ENCODE measurements around the gene TCF7. TPM values are rescaled to one million over a fixed set of nuclear protein-coding genes. Genes with fewer than 3 reads are reported as not detected.
A peak's percentile ranks its signal among the peaks of the same experiment; 100 is the strongest.

Gene TCF7
- total and polyA plus RNA-seq, 5 donors from 2014 or later = 55.4 to 234 (median 98.3) TPM

- Histone ChIP-seq H3K27me3 (ENCODE audit: control insufficient read depth, insufficient read depth, low read length) (no peaks in the 10 kb centered on the region), H3K27ac (ENCODE audit: insufficient read depth, low read length, poor library complexity, severe bottlenecking) (no peak overlapping the region), H3K4me3 (ENCODE audit: low read depth, low read length) (no peak overlapping the region), H3K9me3 (ENCODE audit: control insufficient read depth in 2 of 2, low read length in 2 of 2) (no peaks in the 10 kb centered on the region), H3K36me3 (ENCODE audit: control insufficient read depth, insufficient read depth, low read length) (no peaks in the 10 kb centered on the region), H3K4me1 (ENCODE audit: control insufficient read depth, insufficient read depth, low read length, poor library complexity, severe bottlenecking) (peaks cover 57% of the 10 kb centered on the region)
- Mint-ChIP-seq H3K4me1 (peaks cover 7 to 88% (median 53%) of the 10 kb centered on the region in 4 donors), H3K4me3 (peak overlapping the region in 2 of 4 donors; percentile 56 to 61), H3K9me3 (no peaks in the 10 kb centered on the region), H3K27me3 (peaks cover 11% of the 10 kb centered on the region), H3K36me3 (no peaks in the 10 kb centered on the region), H3K27ac (peak overlapping the region; percentile 87 to 94 (median 91))
- ATAC-seq (ENCODE audit: low read depth in 2 of 2) (no peak), DNase-seq (no peak)
Measured at GRCh38 chr5:134092875-134093274, 21.6 kb upstream of the TCF7 start.

GRCh38 chr5:134093351-134093750, 21.1 kb upstream of the TCF7 start:
- H3K4me3 Mint-ChIP-seq = peak overlapping the region in 3 of 4 donors; percentile 33 to 61 (median 43)
- ATAC-seq (ENCODE audit: low read depth in 2 of 2) (no peak), DNase-seq (no peak)
- peak overlapping the region; percentile 87 to 94 (median 91) for H3K27ac Mint-ChIP-seq
- H3K36me3 Mint-ChIP-seq = no peaks in the 10 kb centered on the region
- Histone ChIP-seq H3K4me1 (ENCODE audit: control insufficient read depth, insufficient read depth, low read length, poor library complexity, severe bottlenecking) (peaks cover 52% of the 10 kb centered on the region), H3K27me3 (ENCODE audit: control insufficient read depth, insufficient read depth, low read length) (no peaks in the 10 kb centered on the region), H3K27ac (ENCODE audit: insufficient read depth, low read length, poor library complexity, severe bottlenecking) (no peak overlapping the region), H3K9me3 (ENCODE audit: control insufficient read depth in 2 of 2, low read length in 2 of 2) (no peaks in the 10 kb centered on the region), H3K36me3 (ENCODE audit: control insufficient read depth, insufficient read depth, low read length) (no peaks in the 10 kb centered on the region), H3K4me3 (ENCODE audit: low read depth, low read length) (no peak overlapping the region)
- H3K4me1 Mint-ChIP-seq = peaks cover 7 to 87% (median 53%) of the 10 kb centered on the region in 4 donors
- H3K27me3 Mint-ChIP-seq = peaks cover 11% of the 10 kb centered on the region
- no peaks in the 10 kb centered on the region for H3K9me3 Mint-ChIP-seq

DNA sequence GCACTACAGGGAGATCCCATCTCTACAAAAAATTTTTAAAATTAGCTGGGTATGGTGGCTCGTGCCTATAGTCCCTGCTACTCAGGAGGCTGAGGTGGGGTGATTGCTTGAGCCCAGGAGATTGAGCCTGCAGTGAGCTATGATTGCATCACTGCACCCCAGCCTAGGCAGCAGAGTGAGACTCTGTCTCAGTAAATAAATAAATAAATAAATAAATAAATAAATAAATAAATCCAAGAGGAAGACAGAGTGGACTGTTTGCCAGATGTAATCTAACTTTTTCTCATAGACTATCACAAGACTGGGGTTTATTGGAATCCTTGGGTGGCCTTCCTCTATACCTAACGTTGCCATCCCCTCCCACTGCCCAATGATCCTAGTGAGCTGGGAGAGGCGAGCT, 19.2 kb upstream of the TCF7 start:
- peaks cover 13 to 87% (median 54%) of the 10 kb centered on the region in 4 donors for H3K4me1 Mint-ChIP-seq
- H3K9me3 Mint-ChIP-seq = no peaks in the 10 kb centered on the region
- Histone ChIP-seq H3K27ac (ENCODE audit: insufficient read depth, low read length, poor library complexity, severe bottlenecking) (no peak overlapping the region), H3K36me3 (ENCODE audit: control insufficient read depth, insufficient read depth, low read length) (no peaks in the 10 kb centered on the region), H3K9me3 (ENCODE audit: control insufficient read depth in 2 of 2, low read length in 2 of 2) (no peaks in the 10 kb centered on the region), H3K27me3 (ENCODE audit: control insufficient read depth, insufficient read depth, low read length) (no peaks in the 10 kb centered on the region), H3K4me1 (ENCODE audit: control insufficient read depth, insufficient read depth, low read length, poor library complexity, severe bottlenecking) (peaks cover 52% of the 10 kb centered on the region), H3K4me3 (ENCODE audit: low read depth, low read length) (no peak overlapping the region)
- H3K27ac Mint-ChIP-seq = no peak overlapping the region
- no peaks in the 10 kb centered on the region for H3K36me3 Mint-ChIP-seq
- peak overlapping the region in 1 of 4 donors; percentile 38 for H3K4me3 Mint-ChIP-seq
- peaks cover 6% of the 10 kb centered on the region for H3K27me3 Mint-ChIP-seq
- no peak for DNase-seq
- no peak for ATAC-seq (ENCODE audit: low read depth in 2 of 2)

- H3K36me3 ChIP-seq (ENCODE audit: control insufficient read depth, insufficient read depth, low read length) = no peaks in the 10 kb centered on the region
- Mint-ChIP-seq H3K27ac (peak overlapping the region in 1 of 3 donors; percentile 71), H3K9me3 (no peaks in the 10 kb centered on the region), H3K27me3 (no peaks in the 10 kb centered on the region), H3K4me3 (peak overlapping the region in 1 of 4 donors; percentile 38), H3K4me1 (peaks cover 15 to 87% (median 52%) of the 10 kb centered on the region in 4 donors), H3K36me3 (no peaks in the 10 kb centered on the region)
- H3K27ac ChIP-seq (ENCODE audit: insufficient read depth, low read length, poor library complexity, severe bottlenecking) = no peak overlapping the region
- DNase-seq (no peak), ATAC-seq (ENCODE audit: low read depth in 2 of 2) (no peak)
- peaks cover 52% of the 10 kb centered on the region for H3K4me1 ChIP-seq (ENCODE audit: control insufficient read depth, insufficient read depth, low read length, poor library complexity, severe bottlenecking)
- H3K9me3 ChIP-seq (ENCODE audit: control insufficient read depth in 2 of 2, low read length in 2 of 2) = no peaks in the 10 kb centered on the region
- no peak overlapping the region for H3K4me3 ChIP-seq (ENCODE audit: low read depth, low read length)
- no peaks in the 10 kb centered on the region for H3K27me3 ChIP-seq (ENCODE audit: control insufficient read depth, insufficient read depth, low read length)
Measured at GRCh38 chr5:134095887-134096589, 18.4 kb upstream of the TCF7 start.

- H3K36me3 ChIP-seq (ENCODE audit: control insufficient read depth, insufficient read depth, low read length) = no peaks in the 10 kb centered on the region
- H3K27ac ChIP-seq (ENCODE audit: insufficient read depth, low read length, poor library complexity, severe bottlenecking) = no peak overlapping the region
- no peaks in the 10 kb centered on the region for H3K27me3 ChIP-seq (ENCODE audit: control insufficient read depth, insufficient read depth, low read length)
- Mint-ChIP-seq H3K4me3 (peak overlapping the region in 1 of 4 donors; percentile 64), H3K27me3 (no peaks in the 10 kb centered on the region), H3K9me3 (no peaks in the 10 kb centered on the region), H3K27ac (peak overlapping the region; percentile 86 to 93 (median 88)), H3K36me3 (no peaks in the 10 kb centered on the region), H3K4me1 (peaks cover 15 to 85% (median 40%) of the 10 kb centered on the region in 4 donors)
- peaks cover 51% of the 10 kb centered on the region for H3K4me1 ChIP-seq (ENCODE audit: control insufficient read depth, insufficient read depth, low read length, poor library complexity, severe bottlenecking)
- no peak for ATAC-seq (ENCODE audit: low read depth in 2 of 2)
- DNase-seq = no peak
- no peak overlapping the region for H3K4me3 ChIP-seq (ENCODE audit: low read depth, low read length)
- no peaks in the 10 kb centered on the region for H3K9me3 ChIP-seq (ENCODE audit: control insufficient read depth in 2 of 2, low read length in 2 of 2)
Measured at GRCh38 chr5:134097211-134097749, 17.2 kb upstream of the TCF7 start.

DNA sequence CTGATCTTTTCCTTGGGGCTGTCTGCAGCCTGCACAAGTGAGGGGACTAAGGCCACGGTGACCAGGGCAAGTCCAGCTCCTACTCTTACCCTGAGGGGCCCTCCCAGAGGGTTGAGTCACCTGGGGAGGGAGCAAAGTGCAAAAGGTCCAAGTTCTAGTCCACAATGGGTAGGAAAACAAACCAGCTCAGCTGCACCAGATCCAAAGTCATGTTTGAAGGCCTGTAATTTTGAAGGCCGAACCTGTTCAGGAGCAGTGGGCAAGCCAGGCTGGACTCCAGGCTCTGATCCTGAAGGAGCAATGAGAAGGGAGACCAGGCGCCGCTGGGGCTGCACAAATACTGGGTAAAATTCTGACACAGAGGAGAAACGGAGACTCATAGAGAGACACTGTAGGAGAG, 15.8 kb upstream of the TCF7 start:
- ATAC-seq (ENCODE audit: low read depth in 2 of 2) (no peak), DNase-seq (no peak)
- no peaks in the 10 kb centered on the region for H3K9me3 Mint-ChIP-seq
- H3K4me1 Mint-ChIP-seq = peaks cover 8 to 82% (median 38%) of the 10 kb centered on the region in 4 donors
- no peaks in the 10 kb centered on the region for H3K9me3 ChIP-seq (ENCODE audit: control insufficient read depth in 2 of 2, low read length in 2 of 2)
- H3K4me3 ChIP-seq (ENCODE audit: low read depth, low read length) = no peak overlapping the region
- no peaks in the 10 kb centered on the region for H3K36me3 Mint-ChIP-seq
- peak overlapping the region; percentile 88 to 94 (median 94) for H3K27ac Mint-ChIP-seq
- H3K27ac ChIP-seq (ENCODE audit: insufficient read depth, low read length, poor library complexity, severe bottlenecking) = no peak overlapping the region
- H3K4me3 Mint-ChIP-seq = peak overlapping the region in 3 of 4 donors; percentile 6 to 73 (median 39)
- H3K4me1 ChIP-seq (ENCODE audit: control insufficient read depth, insufficient read depth, low read length, poor library complexity, severe bottlenecking) = peaks cover 53% of the 10 kb centered on the region
- no peaks in the 10 kb centered on the region for H3K36me3 ChIP-seq (ENCODE audit: control insufficient read depth, insufficient read depth, low read length)
- no peaks in the 10 kb centered on the region for H3K27me3 Mint-ChIP-seq
- H3K27me3 ChIP-seq (ENCODE audit: control insufficient read depth, insufficient read depth, low read length) = no peaks in the 10 kb centered on the region

GRCh38 chr5:134099288-134099872, 15.1 kb upstream of the TCF7 start:
- DNase-seq (no peak), ATAC-seq (ENCODE audit: low read depth in 2 of 2) (no peak)
- Mint-ChIP-seq H3K4me3 (peak overlapping the region in 3 of 4 donors; percentile 38 to 81 (median 39)), H3K4me1 (peaks cover 9 to 82% (median 35%) of the 10 kb centered on the region in 4 donors), H3K9me3 (no peaks in the 10 kb centered on the region), H3K27me3 (no peaks in the 10 kb centered on the region), H3K27ac (peak overlapping the region; percentile 88 to 94 (median 94)), H3K36me3 (no peaks in the 10 kb centered on the region)
- no peaks in the 10 kb centered on the region for H3K9me3 ChIP-seq (ENCODE audit: control insufficient read depth in 2 of 2, low read length in 2 of 2)
- H3K27me3 ChIP-seq (ENCODE audit: control insufficient read depth, insufficient read depth, low read length) = no peaks in the 10 kb centered on the region
- H3K36me3 ChIP-seq (ENCODE audit: control insufficient read depth, insufficient read depth, low read length) = no peaks in the 10 kb centered on the region
- H3K27ac ChIP-seq (ENCODE audit: insufficient read depth, low read length, poor library complexity, severe bottlenecking) = peak overlapping the region; percentile 82
- H3K4me3 ChIP-seq (ENCODE audit: low read depth, low read length) = no peak overlapping the region
- H3K4me1 ChIP-seq (ENCODE audit: control insufficient read depth, insufficient read depth, low read length, poor library complexity, severe bottlenecking) = peaks cover 59% of the 10 kb centered on the region
